GM21737 (cell line): ENCODE data around the gene ZNF697.
"Not testable (repeated sequence)": the region's sequence is repeated elsewhere in the genome, so short reads cannot be mapped to it uniquely, and the experiment has no call there.

Experiments
- ATAC-seq: cut with Tn5 transposase; IDR thresholded peaks from one replicate; pipeline ENCODE4 v1.9.1; 2021; ENCODE audit warnings: mild to moderate bottlenecking, moderate library complexity; ENCODE audit not compliant: unreplicated experiment

Gene ZNF697

DNA sequence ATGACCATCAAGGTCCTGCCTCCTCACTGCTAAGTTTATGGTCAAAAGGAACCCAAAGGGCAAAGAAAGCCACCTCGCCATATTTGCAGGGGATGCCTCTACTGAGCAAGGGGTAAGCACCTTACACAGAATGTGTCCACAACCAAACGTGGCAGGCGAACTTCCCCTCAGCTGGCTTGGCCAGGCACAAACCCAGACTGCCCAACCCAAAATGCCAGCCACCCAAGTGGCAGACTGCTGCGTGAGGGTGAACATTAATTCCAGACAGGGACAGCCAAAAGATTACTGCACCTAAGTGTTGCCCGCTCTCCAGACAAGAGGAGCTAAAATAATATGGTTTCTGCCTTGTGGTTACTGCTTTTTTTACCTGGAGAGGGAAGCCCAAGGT is 16.0 kb downstream of the ZNF697 start:
- ATAC-seq = no peak

DNA sequence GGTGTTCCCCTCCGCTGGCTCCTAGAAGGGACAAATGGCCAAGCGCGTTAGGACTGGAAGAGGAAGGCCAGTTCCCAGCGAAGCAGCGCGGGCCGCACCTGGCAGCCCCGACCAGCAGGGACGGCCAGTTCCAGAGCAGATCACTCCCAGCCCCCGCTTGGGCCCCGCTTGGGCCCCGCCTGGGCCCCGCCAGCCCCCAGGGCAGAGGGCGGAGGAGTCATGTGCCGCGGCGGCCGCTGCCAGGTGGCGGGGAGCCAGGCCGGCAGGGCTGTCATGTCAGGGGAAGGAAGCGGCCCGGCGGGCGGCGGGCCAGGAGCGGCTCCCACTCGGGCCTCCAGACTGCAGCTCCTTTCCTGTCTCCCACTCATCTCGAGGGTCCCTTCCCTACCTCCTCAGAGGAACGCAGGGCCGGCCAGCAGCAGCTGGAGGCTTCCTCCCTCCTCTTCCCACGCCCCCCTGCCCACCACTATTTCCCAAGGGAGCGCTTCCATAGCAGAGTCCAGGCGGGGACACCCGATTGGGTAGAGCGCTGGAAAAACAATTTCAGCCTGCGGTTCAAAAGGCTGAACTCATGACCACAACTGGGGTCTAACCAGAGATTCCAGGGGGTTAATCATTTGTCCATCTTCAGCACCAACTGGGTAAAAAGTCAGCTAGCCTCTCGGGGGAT is 16.5 kb downstream of the ZNF697 start:
- ATAC-seq = peak; percentile 52

DNA sequence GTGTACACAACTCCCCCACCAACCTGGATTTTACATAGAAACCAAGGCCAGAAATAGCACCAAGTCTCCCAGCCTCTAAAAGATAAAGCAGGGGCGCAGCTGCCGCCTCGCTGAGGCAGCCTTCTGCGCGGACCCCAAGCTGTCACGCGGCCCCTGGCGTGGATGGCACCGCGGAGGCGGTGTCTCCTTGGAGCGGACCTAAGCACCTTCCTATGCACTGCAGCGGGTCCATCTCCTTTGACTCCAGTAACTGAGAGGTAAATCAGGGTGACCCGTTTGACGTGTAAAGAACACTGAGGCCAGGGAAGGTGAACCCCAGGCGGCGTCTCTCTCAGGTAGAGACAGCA is 17.0 kb downstream of the ZNF697 start:
- ATAC-seq = no peak

DNA sequence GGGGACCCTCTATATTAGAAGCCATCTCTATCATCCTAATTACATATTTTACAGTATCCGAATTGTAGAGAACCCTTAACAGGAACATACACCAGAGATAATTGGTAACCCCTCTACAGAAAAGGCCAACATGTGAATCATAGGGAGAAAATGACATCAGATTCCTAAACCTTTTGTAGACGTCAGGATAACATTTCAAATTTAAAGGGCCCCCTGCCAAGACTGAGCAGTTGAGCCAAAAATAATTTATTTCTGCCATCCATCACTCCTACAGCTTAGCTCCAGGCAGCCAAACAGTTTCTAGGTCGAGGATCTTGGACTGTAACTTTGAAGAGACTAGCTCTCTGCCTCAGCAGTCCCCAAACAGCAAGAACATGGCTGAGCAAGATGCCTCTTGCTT is 21.2 kb downstream of the ZNF697 start:
- ATAC-seq = no peak

DNA sequence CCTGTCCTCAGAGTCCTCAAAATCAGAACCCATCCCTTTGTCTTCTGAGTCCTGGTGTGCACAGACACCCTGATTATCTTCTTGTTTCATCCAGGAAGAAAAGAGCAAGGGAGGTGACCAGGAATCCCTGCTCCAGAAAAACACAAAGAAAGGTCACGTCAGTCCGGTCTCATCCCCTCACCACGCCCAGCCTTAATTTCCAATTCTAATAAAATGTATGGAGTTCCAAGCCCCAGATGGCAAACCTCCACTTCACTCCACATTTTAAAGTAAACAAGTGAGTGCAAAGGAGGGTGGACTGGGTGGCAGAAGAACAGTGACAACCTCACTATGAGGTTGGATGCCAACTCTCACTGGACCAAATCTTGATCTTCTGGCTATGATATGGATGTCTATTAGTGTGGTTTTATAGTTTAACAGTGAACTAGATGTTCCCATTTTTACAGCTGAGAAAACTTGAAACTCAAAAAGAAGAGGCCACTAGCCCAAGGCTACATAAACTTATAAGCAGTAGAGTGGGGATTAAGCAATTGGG is 22.0 kb downstream of the ZNF697 start:
- no peak for ATAC-seq

DNA sequence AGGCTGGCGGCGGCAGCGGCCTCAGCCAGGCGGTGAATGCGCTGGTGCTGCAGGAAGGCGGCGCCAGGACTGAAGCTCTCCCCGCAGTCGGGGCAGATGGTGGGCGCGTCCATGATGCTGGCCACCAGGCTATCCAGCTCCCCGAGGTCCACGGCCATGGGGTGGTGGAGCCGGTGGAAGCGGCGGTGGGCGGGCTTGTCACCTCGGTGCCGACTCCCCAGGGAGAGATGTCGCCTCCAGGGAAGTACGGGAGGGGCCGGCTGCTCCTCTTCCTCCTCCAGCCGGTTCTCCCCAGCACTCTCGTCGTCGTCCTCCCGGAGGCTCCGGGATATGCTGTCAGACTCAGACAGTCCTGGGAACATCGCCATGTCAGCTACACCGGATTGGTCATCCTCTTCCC is 24.4 kb downstream of the ZNF697 start:
- no peak for ATAC-seq

DNA sequence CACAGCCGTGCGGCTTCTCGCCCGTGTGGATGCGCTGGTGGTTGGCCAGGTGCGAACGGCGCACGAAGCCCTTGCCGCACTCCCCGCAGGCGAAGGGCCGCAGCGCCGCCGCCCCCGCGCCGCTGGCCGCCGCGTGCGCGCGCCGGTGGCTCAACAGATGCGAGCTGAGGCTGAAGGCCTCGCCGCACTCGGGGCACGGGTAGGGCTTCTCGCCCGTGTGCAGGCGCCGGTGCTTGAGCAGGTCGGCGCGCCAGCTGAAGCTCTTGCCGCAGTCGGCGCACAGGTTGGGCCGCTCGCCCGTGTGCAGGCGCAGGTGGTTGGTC is 24.9 kb downstream of the ZNF697 start:
- ATAC-seq = no peak

DNA sequence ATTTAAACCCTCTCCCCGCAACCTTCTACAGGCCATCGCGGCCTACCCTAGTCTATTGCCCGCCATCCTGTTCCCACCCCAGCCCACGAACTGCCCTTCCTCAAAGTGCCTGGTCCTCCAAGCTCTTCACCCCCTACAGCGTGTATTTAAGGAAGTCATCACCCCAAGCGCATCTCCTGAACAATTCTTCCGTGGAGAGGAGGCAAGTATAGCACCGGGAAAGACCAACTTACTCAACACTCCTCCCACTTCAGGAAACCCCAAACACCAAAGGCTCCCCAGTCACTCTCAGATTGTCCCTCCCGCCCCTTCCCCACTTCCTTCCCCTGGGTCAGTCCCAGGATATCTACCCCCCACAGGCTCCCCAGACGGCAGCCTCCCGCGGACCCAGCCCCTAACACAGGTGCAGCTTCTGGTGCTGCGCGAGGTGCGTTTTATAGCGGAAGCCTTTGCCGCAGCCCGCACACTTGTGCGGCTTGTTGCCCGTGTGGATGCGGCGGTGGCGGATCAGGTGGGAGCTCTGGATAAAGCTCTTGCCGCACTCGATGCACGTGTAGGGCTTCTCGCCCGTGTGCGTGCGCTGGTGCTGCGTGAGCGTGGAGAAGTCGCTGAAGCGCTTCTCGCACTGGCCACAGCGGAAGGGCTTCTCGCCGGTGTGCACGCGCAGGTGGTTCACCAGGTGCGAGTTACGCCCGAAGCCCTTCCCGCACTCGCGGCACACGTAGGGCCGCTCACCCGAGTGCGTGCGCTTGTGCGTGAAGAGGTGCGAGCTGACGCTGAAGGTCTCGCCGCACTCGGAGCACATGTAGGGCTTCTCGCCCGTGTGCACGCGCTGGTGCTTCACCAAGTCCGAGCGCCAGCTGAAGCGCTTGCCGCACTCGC is 25.5 kb downstream of the ZNF697 start:
- no peak for ATAC-seq

DNA sequence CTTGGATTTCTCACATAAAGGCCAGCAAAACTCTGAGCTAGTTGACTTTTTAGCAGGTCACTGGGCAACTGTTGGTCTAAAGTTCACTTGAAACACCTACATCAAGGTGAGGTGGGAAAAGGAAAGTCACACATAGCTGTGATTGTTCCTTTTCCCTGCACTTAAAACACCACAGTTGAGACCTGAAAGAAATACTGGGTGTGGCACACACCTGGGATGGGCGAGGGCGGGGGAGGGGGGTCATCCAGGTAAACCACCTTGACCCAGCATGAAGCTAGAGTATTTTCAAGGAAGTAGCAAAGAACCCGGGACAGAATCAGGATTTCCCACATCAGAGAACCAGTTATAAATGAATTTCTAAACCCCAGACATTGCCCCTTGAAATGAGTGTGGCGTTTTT is 26.4 kb downstream of the ZNF697 start:
- no peak for ATAC-seq

DNA sequence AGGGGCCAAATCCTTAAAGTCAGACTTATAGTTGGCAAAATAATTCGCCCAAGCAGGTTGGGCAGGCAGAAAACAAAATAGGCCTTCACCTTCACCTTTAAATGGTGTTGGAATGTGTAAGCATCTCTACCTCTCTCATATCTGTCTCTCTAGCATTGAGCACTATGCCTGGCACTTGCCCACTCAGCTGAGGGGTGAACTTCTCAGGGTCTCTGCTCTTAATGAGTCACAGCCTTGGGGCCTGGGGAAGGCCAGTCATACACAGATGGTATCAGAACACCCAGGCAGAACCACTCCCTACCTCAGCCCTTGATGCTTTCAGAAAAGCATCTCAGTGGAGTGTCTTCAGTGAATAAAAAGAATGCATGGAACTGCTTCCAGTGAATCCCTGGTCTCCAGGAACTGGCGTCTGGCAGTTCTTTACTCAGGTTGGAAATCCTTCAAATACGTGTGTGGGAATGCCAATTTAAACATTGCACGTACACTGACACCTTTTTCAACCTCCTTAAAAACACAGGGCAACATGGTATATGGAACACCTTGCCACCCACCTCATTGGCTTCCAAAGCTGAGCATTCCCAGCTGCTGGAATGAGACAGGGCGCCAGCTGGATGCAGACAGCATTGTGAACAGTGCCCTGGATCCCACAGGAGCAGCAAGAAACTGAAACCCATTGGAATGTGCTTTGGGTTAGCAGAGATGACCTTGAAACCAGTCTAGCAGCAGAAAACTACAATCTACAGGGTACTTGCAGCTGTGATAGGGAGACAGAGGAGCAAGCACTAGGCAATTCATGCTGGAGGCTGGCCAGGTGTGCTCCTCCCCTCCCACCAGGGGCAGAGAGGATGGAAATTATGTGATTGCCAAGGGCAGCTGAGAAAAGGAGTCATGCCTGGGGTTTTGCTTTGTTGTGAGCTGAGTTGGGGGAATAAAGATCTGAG is 30.0 kb downstream of the ZNF697 start:
- no peak for ATAC-seq

DNA sequence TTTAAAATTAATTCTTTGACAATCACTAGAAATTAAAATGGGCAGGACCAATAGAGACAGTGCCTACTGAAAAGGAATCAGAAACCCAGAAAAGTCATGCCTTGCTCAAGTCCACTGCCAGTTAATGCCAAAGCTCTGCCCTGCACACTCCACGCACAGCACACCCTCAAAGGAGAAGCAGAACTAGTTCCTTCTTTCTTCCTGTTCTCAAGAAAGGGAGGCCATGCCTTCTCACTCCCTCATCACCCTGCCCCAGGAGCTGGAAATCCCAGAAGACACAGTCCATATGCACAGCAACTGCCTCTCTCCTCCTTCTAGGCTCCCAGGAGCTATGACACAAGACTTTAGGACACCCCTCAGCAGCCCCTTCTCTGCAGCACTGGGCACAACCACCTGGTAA is 31.3 kb downstream of the ZNF697 start:
- not testable (repeated sequence) for ATAC-seq

DNA sequence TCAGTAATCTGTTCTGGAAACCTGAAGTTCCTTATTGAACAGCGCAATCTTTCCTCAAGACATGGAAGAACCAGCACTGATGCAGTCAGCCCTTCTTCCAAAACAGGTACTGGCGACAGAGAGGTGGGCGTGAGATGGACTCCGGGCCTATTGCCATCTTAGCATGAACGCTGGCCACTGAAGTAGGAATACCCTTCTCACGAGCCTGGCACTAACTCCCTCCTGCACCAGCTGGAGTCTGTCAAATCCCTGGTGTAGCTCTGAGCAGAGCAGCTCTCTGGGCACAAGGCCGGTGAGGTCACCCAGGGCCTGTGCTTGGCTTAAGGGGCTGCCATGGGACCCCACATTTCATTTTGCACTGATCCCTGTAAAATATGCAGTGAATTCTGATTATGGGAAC is 33.0 kb downstream of the ZNF697 start:
- not testable (repeated sequence) for ATAC-seq

DNA sequence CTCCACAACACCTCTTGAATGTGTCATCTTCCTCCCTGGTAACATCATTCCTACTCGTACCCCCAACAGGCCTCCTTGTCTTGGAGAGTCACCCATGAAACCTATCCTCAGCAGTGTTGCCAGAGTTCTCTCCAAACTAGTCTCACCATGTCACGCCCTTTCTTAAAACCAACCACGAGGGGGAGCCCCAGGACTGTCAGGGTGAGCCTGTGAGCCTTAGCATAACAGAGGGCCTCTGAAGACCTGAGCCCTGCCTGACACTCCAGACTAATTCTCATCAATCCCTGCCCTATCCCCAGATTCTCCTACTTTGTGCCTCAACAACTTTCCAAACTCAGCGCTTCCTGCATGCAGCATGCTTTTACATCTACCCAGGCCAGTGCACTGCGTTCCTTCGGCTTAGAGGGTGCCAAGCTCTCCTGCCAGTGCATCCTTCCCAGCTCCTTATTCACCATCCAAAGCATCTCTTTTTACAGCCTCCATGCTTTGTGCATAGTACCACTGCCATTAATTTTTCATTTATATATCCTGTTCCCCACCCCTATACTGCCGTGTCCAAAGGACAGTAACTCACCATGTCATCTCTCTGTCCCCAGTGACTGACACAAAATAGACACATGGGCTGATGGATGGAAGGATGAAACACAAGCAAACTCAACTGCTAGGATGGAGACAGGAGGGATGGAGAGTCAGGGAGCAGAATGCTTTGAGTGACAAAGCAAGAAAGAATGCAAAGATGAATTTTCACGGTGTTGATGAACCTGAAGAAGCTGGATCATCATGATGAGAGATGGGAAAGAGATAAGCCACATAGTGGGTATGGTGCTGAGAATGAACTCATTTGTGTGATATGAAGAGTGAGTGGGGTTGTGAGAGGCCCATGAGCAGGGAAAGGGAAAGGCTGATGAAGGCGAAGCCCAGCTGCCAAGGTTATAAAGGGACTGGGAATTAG is 34.0 kb downstream of the ZNF697 start:
- peak; percentile 73 for ATAC-seq

DNA sequence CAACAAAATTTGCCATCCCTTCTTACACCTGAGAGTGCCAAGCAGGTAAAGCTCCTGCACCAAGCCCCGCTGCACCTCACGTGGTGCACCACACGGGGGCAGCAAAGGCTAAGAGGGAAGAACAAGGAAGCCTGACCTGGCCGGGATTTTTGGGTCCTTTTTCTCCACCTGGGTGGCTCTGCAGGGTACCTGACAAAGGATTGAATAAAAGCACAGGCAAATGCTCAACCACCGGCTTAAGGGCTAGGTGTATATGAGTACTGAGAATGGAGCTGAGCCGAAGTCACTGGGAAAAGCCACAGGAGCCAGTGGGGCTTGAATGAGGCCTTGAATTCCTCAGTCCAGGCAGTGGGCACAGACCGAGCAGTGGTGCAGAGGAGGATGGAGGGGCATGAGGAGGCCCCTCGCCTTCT is 36.4 kb downstream of the ZNF697 start:
- ATAC-seq = no peak

DNA sequence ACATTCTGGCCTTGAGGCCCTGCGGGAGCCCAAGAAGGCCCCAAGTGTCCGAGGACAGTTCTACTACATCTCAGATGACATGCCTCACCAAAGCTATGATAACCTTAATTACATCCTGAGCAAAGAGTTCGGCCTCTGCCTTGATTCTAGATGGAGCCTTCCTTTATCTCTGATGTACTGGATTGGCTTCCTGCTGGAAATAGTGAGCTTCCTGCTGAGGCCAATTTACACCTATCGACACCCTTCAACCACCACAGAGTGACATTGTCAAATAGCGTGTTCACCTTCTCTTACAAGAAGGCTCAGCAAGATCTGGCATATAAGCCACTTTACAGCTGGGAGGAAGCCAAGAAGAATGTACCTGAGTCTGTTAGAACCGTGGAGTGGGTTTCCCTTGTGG is 39.2 kb downstream of the ZNF697 start:
- not testable (repeated sequence) for ATAC-seq

DNA sequence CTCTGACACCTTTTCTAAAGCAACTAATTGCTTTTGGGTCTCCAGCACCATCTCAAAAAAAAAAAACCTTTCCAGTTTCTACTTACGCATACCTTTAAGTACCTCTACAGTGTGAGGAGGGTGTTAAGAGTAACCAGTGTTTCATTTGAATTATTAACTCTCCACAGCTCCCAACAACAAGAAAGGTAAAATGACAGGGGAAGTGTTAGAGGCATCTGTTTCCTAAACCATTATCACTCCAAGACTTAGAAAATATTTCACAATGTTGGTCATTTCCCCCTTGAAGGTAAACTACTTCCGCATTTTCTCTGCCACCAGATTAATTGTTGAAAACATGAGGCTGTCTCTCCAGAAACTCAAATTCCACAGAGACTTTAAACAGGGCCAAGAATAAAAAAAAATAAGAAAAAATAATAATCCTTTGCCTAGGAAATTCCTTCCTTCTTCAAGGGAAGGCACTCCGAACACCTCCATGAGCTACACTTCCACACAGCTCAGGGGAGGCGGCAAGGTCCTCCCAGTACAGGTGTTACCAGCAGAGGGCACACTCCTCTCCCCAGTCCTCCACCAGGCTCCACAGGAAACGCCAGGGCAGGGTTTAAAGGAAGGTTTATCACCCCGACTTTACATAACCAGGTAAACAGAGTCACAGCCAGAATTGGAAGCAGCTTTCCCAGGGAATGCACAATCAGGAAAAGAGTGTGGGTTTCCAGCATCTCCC is 40.8 kb downstream of the ZNF697 start:
- not testable (repeated sequence) for ATAC-seq

DNA sequence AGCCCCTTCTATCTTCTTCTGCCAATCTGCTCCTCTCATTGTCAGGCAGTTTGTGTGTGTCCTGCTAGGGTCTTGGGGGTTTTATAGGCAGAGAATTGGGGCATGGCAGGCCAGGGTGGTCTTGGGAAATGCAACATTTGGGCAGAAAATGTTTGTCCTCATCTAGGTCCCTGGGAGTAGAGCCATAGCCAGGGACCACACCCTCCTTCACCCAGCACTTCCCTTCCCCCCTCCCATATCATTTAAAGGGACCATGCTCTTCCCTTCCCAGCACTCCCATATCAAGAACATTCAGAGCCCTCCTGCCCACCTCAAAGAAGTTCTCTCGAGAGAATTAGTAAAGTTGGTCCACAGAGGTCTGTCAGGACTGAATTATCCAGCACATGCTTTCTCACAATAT is 41.7 kb downstream of the ZNF697 start:
- no peak for ATAC-seq

DNA sequence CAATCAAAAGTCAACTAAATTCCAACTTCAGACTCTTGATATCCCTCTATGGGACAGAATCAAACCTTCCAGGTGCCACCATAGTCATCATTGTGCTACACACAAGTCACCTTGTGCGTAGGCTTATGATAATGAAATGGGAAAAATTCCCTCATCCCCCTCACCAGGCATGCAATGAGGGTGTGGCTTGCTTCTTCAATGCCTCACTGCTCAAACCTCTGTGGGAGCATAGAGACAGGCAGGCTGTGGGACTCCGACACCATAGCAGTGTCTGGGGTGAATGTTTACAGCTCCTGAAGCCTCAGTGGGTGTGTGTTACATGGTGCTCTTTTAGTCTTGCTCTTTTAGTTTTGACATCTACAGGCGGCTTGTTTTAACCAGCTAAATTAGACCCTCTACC is 42.4 kb downstream of the ZNF697 start:
- ATAC-seq = no peak

DNA sequence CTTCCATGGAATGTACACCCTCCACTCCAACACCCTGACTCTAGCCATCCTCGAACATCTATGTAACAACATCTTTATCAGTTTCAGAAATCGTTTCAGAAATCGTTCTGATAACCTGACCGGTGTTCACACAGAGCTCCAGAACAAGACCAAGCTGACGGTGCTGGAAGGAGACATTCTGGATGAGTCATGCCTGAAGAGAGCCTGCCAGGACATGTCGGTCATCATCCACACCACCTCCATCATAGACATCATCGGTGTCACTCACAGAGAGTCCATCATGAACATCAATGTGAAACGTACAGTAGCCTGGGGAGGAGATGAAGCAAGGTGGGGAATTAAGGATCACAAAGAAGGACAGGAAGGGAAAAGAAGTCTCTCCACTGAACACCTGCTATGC is 43.0 kb downstream of the ZNF697 start:
- not testable (repeated sequence) for ATAC-seq

DNA sequence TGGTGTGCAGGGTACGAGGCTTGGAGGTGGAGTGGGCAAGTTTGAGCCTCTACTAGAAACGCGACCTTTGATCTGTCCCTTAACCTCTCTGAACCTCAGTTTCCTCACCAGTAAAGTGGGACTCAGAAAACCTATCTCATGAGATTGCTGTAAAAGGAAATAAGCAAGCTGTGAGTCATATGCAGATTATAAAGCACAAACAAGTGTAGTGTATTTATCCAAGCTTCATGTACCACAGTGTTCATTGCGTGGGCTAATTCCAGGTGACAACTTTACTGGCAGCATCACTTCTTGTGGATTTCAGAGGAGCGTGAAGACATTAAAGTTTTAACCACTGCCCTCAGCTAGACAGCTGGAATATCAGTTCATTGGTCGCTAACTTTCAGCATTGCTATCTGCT is 44.4 kb downstream of the ZNF697 start:
- ATAC-seq = no peak
